ENCODE data around the gene SPIC. TPM values are rescaled to one million over a fixed set of nuclear protein-coding genes. Genes with fewer than 3 reads are reported as not detected.

The SPIC gene
- polyA plus RNA-seq, 3 donors: 0.13 TPM; not detected in 2

GRCh38 chr12:101459642-101460346 is 15.3 kb upstream of the SPIC start:
- Histone ChIP-seq H3K27me3 (ENCODE audit: control insufficient read depth in 2 of 2, insufficient read depth in 2 of 2, low read length in 2 of 2) (no peaks in the 10 kb centered on the region), H3K4me2 (replicated peaks; ENCODE audit: extremely low read depth, low read length, poor library complexity, severe bottlenecking) (peak overlapping the region; percentile 47), H3K36me3 (replicated peaks in 1 of 2; ENCODE audit: control insufficient read depth in 1 of 2, insufficient read depth in 2 of 2, low read length in 2 of 2) (no peaks in the 10 kb centered on the region), H3K9ac (ENCODE audit: insufficient read depth, low read length, poor library complexity, severe bottlenecking) (peak overlapping the region; percentile 9), H3K4me1 (ENCODE audit: control insufficient read depth in 1 of 2, insufficient read depth in 2 of 2, low read length in 2 of 2) (peaks cover 18 to 20% of the 10 kb centered on the region in 2 donors), H3K27ac (ENCODE audit: low read depth in 1 of 2, low read length in 2 of 2) (peak overlapping the region; percentile 17 to 58), H4K20me1 (ENCODE audit: insufficient read depth, low read length) (no peaks in the 10 kb centered on the region), H2AFZ (ENCODE audit: insufficient read depth, low read depth, low read length, poor library complexity, severe bottlenecking) (peak overlapping the region; percentile 63), H3K4me3 (replicated peaks in 1 of 3; ENCODE audit: low read depth in 2 of 3, low read length in 3 of 3) (peak overlapping the region in 1 of 3 experiments; percentile 43), H3K79me2 (ENCODE audit: insufficient read depth, low read length) (no peaks in the 10 kb centered on the region), H3K9me3 (replicated peaks in 1 of 2; ENCODE audit: control insufficient read depth in 1 of 2, insufficient read depth in 1 of 2, low read length in 2 of 2) (peaks cover 0 to 7% of the 10 kb centered on the region in 2 donors)
- no peak for TF ChIP-seq CTCF (IDR thresholded peaks at IDR 0.05)
- H3K9me3 Mint-ChIP-seq: peaks cover 6 to 15% (median 13%) of the 10 kb centered on the region in 7 donors
- 20% methylated on average over 1 of the region's 4 CpGs for WGBS (ENCODE audit: insufficient coverage)
- H3K36me3 Mint-ChIP-seq: no peaks in the 10 kb centered on the region
- intact Hi-C loops (cut with micrococcal nuclease): no loop called here
- peaks cover 0 to 6% (median 5%) of the 10 kb centered on the region in 3 donors for H3K27me3 Mint-ChIP-seq (ENCODE audit: low read depth in 3 of 3)
- peak overlapping the region; percentile 3 to 49 for H3K4me3 Mint-ChIP-seq
- DNase-seq: peak in 1 of 3 donors; percentile 29
- peaks cover 18% of the 10 kb centered on the region for H3K4me1 Mint-ChIP-seq
- H3K27ac Mint-ChIP-seq: peak overlapping the region in 6 of 7 donors; percentile 56 to 77 (median 70)

- DNase-seq: no peak
- Histone ChIP-seq H4K20me1 (ENCODE audit: insufficient read depth, low read length) (no peaks in the 10 kb centered on the region), H3K27me3 (ENCODE audit: control insufficient read depth in 2 of 2, insufficient read depth in 2 of 2, low read length in 2 of 2) (no peaks in the 10 kb centered on the region), H3K4me3 (replicated peaks in 1 of 3; ENCODE audit: low read depth in 2 of 3, low read length in 3 of 3) (no peak overlapping the region), H3K9ac (ENCODE audit: insufficient read depth, low read length, poor library complexity, severe bottlenecking) (no peak overlapping the region), H3K36me3 (replicated peaks in 1 of 2; ENCODE audit: control insufficient read depth in 1 of 2, insufficient read depth in 2 of 2, low read length in 2 of 2) (no peaks in the 10 kb centered on the region), H2AFZ (ENCODE audit: insufficient read depth, low read depth, low read length, poor library complexity, severe bottlenecking) (no peak overlapping the region), H3K4me2 (replicated peaks; ENCODE audit: extremely low read depth, low read length, poor library complexity, severe bottlenecking) (no peak overlapping the region), H3K9me3 (replicated peaks in 1 of 2; ENCODE audit: control insufficient read depth in 1 of 2, insufficient read depth in 1 of 2, low read length in 2 of 2) (no peaks in the 10 kb centered on the region), H3K79me2 (ENCODE audit: insufficient read depth, low read length) (no peaks in the 10 kb centered on the region), H3K4me1 (ENCODE audit: control insufficient read depth in 1 of 2, insufficient read depth in 2 of 2, low read length in 2 of 2) (peaks cover 11 to 18% of the 10 kb centered on the region in 2 donors), H3K27ac (ENCODE audit: low read depth in 1 of 2, low read length in 2 of 2) (no peak overlapping the region)
- H3K4me3 Mint-ChIP-seq: no peak overlapping the region
- no CpG with 5 or more reads among the region's 2 CpGs for WGBS (ENCODE audit: insufficient coverage)
- intact Hi-C loops (cut with micrococcal nuclease): no loop called here
- peaks cover 2 to 4% (median 3%) of the 10 kb centered on the region in 3 donors for H3K27me3 Mint-ChIP-seq (ENCODE audit: low read depth in 3 of 3)
- no peaks in the 10 kb centered on the region for H3K36me3 Mint-ChIP-seq
- peaks cover 14% of the 10 kb centered on the region for H3K4me1 Mint-ChIP-seq
- peaks cover 0 to 3% (median 0%) of the 10 kb centered on the region in 7 donors for H3K9me3 Mint-ChIP-seq
- no peak for TF ChIP-seq CTCF (IDR thresholded peaks at IDR 0.05)
- H3K27ac Mint-ChIP-seq: no peak overlapping the region
Measured at GRCh38 chr12:101468948-101469347, 6.2 kb upstream of the SPIC start.

All from CD14-positive monocyte (primary cell).